ENCODE data around the gene KIAA0513.
"Not testable (repeated sequence)": the region's sequence is repeated elsewhere in the genome, so short reads cannot be mapped to it uniquely, and the experiment has no call there.

KIAA0513 gene

DNA sequence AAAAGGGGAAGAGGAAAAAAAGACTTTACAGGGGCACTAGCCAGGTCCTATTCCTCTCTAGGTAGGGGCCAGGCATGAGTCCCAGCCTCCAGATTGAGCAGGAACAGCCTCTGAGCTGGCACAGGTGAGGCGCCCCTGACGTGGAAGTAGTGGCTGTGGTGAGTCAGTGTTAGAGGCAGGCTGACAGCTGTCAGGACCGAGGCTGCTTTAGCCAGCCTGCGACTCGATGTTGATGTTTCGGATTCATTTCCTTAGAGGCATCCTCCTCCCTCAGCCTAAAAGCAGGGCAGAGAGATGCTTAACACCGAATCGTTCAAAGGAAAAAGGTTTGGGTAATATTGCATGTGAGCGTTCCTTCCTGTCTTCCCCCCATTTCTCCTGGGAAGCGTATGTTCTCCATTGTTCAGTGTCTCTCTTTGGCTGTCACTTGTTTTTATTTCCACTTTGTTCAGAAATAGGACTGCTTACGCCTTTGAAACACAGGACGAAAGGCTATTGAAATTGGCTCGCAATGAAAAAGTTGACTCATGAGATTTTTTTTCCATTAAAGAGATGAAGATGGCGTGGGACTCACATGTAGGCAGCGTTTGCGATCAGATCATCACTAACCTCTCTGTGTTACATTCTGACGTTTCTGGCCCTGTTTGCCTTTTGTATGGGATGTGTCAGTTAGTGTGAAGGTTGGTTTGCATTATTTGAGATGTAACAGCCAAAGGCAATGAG is 1.3 kb downstream of the KIAA0513 start:
- peak; percentile 67 to 68 for DNase-seq (ENCODE audit: low read depth in 2 of 2)

DNA sequence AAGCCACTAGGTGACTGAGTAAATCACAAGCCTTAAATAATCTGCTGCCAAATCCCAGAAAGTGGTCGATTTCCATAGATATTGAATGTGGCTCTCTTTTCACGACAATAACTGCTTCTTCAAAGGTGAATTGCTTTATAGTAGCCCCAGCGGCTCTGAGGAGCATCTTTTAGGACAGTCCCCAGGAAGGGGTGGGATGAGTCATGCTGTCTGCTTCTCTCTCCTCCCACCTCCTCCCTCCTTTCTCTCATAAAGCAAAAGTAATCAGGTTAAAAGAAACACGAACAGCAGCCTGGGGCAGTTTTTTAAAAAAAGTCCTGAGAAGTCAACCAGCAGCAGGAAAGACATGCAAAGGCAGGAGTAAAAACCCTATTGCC is 1.8 kb downstream of the KIAA0513 start:
- peak; percentile 51 to 58 for DNase-seq (ENCODE audit: low read depth in 2 of 2)

DNA sequence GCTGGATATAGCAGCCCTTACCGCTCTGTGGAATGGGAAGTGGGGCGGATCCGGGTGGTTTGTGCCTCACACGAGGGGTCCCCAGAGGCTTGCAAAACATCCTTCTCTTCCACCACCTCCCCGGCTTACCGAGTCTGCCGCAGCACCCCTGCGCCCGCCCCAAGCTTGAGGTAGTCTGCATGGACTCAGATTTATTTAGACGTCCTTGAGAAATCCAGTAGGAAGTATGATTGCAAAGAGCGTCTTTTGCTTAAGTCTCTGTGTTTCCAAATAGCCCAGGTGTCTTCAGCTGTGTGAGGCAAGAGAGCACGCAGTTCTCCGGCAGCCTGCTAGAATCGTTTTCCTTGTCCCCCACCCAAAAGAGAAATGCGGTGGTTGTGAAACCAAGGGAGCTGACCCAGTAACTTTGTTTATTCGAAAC is 2.4 kb downstream of the KIAA0513 start:
- no peak for DNase-seq (ENCODE audit: low read depth in 2 of 2)

DNA sequence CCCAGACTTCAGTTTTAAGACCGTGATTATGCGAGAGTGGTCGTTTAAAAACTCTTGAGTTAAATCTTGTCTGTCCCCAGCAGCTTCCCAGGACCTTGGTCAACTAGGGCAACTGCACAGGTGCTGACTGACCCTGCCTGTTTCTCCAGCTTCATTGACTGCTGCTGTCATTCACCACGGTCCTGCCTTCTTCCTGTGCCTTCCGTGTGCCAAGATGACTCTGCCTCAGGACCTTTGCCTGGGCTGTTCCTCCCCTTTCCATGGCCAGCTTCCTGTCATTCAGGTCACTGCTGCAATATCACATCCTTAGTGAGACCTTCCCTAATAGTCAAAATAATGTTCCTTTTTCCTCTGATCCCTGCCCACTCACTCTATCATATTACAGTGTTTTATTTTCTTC is 3.9 kb downstream of the KIAA0513 start:
- DNase-seq (ENCODE audit: low read depth in 2 of 2): no peak

DNA sequence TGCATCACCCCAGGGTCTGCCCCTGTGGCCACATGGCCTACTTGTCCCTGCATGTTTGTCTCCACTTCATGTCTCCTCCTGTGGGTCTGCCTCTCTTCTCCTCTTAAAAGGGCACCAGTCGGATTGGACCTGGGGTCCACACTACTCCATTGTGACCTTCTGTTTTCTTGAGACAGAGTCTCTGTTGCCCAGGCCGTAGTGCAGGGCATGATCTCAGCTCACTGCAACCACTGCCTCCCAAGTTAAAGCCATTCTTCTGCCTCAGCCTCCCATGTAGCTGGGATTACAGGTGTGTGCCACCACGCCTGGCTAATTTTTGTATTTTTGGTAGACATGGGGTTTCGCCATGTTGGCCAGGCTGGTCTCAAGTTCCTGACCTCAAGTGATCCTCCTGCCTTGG is 4.6 kb downstream of the KIAA0513 start:
- DNase-seq (ENCODE audit: low read depth in 2 of 2): not testable (repeated sequence)

DNA sequence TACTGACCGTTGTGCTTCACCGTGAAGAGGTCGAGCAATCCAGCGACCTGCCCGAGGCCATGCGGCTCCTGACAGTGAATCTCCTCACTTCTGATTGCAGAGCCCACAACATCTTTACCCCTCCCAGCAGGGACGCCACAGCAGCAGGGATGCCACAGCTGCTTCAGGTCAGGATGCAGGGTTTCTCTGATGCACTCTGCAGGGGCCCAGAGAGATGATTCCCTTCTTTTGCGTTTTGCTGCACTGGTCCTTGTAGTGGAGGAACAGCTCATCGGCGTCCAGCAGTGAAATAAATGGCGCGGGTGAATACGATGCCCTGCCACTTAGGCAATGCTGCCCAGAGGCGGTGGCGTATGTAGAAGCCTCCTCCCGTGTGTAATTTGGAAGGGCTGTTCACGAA is 5.6 kb downstream of the KIAA0513 start:
- DNase-seq (ENCODE audit: low read depth in 2 of 2): no peak

DNA sequence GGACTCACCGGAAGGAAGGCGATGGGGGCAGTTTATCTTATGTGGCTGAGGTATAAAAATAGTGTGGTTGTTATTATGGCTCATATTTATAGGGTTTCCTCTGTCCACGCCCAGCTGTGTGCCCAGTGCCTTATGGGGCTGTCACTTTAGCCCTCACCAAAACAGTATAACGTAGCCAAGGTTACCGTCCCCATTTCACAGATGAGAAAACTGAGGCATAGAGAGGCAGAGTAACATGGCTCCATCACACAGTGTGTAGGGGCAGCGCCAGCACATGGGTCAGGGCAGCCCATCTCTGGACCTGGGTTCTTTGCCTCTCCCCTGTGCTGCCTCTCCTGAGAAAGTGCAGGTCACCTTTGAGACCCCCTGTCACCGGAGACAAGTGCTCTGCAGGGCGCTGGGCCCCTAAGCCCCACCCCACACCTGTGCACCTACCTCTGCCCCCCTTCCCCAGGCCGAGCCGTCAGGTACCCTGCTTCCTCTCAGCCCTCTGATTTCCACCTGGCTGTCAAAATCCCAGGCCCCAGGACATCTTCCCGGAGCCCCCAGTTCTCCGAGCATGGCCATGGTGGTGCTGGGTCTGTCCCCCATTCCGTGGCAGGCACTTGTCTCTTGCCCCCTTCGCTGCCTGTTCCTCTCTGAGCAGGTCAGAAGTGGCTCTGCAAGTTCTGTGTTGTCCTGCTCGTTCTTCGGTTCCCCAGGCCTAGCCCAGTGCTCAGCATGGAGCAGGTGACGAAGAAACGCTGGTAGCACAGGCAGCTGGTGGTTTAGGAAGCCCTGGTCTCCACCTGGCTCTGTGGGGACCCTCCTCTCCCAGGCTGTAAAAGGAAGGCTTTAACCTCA is 7.2 kb downstream of the KIAA0513 start:
- no peak for DNase-seq (ENCODE audit: low read depth in 2 of 2)

DNA sequence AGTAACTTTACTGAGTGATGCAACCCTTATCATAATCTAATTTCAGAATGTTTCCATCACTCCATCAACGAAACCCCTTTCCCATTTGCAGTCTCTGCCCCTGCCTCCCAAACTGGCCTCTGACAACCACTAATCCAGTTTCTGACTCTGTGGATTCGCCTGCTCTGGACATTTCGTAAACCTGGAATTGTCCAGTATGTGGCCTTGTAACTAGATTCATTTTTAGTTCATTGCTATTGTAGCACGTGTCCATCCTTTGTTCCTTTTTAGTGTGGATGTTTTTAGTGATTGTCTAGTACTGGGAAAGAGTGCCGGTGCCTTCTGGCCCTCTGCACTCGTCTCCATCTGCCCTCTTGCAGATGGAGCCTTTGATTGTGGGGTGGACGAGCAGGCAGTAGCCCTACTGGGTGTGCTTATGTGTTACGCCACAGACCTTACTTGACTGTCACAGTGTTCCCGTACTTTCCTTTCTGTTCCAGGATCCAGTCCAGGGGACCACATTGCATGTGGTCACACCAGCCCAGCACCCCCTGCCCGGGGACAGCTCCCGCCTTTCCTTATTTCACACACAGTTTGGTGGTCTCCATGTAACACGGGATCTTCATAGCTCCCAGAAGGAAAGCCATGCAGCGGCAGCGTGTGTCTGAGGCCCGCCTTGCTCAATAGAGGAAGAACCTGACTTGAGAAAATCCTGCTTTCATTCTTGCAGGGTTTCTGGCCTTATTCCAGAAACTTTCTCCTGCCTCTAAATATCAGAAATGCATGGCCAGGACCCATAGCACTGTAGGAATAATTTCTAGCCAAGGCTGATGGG is 8.8 kb downstream of the KIAA0513 start:
- DNase-seq (ENCODE audit: low read depth in 2 of 2): no peak

DNA sequence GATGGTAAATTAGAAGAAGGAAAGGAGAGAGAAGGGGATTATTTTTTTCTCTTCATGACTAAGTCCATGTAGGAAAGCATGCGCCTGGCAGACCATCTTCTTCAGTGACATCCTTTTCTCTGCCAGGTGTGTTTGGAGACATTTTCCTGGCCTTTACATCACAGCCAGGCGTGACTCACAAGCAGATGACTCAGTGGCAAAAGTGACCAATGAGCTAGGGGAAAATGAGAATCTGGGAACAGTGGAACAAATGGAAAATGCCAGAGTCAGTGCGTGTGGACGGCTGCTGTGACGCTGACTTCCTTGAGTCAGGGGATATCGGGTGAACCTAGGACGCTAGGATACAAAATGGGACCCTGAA is 9.4 kb downstream of the KIAA0513 start:
- no peak for DNase-seq (ENCODE audit: low read depth in 2 of 2)

DNA sequence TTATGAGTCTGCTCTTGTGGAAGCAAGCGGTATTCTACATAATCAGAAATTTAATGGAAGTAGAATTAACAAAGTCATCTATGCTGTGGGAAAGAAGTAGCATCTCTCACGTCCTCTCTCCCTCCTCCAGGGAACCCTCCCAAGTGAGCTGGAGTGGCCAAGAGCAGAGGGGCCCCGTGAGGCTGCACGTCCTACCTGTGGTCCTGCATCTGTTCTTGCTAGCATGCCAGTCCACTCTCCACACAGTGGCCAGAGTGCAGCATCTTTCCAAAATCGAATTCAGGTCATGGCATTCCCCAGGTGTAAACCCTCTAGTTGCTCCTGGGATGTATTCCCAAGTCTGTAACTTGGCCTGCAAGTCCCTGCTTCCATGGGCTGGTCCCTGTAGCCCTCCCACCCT is 10.1 kb downstream of the KIAA0513 start:
- no peak for DNase-seq (ENCODE audit: low read depth in 2 of 2)

DNA sequence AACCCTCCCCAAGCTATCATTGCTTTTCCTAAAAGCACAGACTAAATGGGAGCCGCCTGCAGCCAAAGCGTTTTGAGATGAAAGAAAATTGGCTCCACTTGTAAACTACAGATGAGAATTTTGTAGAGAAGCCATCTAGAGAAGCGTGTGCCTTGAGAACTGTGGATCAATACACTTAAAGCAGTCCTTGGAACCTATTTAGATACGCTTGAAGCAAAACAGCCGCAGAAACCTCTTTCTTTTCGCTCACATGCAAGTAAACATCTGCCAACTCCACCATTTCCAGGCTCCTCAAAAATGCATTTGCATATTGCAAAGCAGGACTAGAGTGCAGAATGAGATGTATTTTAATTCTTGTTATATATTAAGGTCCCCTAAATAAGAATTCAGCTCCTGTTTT is 13.1 kb downstream of the KIAA0513 start:
- no peak for DNase-seq (ENCODE audit: low read depth in 2 of 2)

DNA sequence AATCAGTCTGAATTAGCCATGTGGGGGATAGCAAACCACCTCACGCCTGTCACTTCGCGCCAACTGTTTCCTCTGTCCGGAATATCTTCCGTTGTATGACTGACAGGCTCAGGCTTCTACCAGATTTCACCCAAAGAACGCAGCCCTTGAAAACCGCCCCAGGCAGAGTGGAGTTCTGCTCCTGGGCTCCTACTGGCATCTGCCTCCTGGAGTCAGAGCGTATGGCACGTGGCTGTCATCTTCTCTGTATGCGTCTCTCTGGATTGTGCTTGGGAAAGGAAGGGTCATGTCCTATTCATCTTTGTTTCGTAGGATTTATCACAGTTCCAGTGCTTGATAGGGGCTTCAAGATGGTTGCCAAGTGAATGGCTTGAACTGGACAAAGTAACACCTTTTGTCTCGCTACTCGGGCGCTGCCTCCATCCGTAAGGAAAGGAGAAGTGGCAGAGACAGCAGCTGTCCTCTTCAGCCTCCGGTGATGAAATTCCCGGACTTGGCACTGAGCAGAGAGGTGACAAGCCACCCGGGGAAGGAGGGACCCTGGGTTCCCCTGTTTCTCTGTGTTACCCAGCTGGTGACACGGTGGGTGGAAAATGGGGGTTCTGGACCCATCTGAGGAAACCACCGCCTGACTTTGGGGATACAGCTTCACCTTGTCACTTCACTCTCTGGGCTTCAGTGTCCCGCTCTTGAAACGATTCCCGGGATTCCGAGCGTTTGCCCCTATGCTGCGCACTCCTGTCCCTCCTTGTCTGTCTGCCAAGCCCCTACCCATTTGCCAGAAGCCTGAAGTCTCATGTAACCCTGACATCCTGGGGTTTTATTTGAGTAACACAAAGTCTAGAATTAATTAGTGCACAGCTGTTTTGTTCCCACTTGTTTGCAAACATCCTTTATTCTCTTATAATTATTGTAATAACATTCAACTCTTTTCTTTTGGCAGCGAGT is 13.9 kb downstream of the KIAA0513 start:
- no peak for DNase-seq (ENCODE audit: low read depth in 2 of 2)

DNA sequence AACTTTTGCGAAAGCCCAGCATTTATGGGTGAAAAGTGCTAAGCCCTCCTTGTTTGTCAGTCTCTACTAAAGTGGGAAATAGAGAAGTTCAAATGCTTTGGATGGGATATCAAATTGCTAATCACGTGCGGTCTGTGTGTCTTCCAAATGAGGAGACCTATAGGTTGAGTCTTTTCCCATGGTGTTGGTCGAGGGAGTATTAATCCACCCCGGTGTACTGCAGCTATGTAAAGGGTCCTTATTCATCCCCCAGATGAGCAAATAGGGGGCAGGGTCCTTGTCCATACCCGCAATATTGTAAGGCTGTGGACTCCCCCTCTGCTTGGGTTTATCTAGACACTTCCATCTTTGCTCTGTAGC is 14.6 kb downstream of the KIAA0513 start:
- DNase-seq (ENCODE audit: low read depth in 2 of 2): no peak

DNA sequence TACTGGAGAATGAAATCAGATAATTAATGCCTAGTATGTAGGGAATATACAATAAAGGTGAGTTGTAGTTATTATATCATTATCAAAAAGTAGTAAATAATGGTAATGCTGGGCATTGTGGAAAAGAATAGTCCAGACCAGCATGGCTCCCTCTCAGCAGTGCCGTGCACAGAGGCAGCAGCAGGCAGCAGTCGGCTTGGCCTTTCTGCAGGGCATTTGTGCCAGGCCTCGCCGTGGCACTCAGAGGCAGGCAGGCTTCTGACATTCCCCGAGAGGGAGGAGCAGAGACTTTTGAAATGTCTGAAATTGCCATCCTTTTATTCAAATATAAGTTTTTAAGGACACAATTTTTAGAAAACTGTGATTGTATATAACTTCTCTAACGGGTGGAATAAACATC is 15.0 kb downstream of the KIAA0513 start:
- DNase-seq (ENCODE audit: low read depth in 2 of 2): no peak

DNA sequence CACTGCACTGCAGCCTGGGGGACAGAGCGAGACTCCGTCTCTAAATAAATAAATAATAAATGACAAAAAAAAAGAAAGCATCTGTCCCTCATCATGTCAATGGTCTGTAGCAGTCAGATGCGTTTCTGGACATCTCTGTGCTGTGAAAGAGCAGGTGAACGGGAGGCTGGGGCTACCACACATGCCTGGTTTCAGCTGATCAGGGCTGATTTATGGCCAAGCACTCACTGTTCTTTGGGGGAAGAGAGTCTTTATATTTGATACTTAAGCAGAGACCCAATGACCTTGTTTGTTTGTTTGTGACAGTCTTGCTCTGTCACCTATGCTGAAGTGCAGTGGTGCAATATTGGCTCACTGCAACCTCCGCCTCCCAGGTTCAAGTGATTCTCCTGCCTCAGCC is 17.5 kb downstream of the KIAA0513 start:
- DNase-seq (ENCODE audit: low read depth in 2 of 2): no peak

DNA sequence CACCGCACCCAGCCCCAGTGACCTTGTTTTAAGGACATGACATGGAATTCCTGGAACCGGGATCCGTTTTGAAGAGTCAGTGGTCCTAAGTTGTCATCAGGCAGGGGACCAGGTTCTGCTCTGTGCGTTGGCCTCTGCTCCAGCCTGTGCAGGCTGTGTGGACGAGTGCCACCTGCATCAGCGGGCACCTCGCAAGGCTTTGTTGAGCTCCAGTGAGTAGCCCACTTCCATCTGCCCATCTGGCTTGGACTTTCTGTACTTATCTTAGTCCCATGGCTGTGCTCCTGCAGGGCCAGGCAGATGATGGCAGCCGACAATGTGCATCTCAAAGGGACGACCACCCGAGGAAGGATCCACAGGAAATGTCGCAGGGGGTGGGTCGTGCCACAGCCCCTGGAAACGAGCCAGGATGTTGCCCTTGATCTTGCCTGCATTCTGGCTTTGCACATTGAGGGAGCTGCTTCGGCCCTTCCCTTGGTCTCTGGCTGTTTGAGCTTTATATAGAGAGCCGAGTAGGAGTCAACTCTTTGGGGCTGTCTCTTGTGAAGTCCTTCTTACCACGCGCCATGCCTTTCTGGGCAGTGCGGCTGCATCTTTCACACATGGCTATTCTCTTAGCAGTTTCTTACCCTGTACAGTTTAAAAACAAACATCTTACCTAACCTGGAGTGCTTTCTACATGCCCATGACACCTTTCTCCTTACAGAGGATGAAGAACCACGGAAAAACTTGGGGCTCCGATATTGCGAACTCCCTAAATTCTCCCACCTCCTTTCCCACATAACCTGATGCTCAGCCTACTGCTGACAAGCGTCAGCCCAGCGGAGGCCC is 18.3 kb downstream of the KIAA0513 start:
- DNase-seq (ENCODE audit: low read depth in 2 of 2): no peak

DNA sequence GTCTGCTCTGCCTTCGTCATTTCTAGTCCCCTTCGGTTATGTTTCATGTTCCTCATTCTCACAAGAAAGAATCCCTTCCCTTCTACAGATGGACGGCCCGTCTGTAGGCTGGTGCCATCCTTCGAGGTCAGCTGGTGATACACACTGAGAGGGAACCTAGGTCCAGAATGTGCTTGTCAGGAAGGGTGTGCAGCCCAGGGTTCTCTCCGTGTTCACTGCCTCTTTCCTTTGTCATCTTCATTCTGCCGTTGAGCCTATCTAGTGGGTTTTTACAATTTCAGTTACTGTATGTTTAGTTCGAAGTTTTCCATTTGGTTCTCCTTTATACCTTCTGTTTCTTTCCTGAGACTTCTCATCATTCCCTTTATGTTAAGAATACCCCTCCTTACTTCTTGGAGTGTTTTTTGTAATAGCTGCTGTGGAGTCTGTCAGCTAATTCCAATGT is 18.9 kb downstream of the KIAA0513 start:
- DNase-seq (ENCODE audit: low read depth in 2 of 2): no peak

DNA sequence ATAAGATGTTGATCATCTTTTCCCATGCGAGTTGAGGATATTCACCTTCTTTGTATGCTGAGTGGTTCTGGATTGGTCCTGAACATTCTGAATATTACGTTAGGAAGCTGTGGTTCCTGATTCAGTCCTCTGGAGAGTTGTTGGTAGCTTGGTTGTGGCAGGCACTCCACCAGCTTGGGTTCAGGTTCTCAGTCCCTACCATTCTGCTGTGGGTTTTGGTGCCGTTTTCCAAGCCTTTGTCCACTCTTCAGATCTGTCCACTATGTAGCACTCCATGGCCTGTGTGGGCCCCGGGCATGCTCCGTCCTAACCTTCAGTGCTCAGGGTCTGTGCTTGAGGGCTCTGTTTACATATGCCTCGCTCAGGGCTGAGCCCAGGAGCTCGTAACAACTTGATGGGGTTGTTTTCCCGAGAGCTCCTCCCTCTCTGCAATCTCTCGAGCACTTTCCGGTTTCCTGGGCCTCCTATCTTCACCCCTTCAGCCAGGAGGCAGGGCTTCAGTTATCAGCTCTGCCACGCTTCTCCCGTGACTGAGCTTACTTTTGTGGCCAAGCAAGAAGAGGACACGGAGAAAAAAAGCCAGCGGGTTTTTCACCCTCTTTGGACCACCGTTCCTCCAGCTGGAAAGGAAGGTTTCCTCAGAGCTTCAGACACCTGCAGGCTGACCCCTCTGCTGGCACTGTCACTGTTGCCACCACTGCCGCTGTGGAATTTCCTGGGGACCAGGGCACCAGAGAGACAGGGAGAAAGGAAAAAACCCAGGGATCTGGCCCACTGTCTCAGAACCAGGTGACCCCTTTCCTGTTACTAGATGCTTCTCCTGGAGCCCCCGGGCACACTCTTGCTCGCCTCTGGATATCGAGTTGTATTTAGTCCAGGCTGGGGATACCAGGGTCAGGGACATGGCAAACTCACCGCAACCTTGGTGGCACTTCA is 19.6 kb downstream of the KIAA0513 start:
- no peak for DNase-seq (ENCODE audit: low read depth in 2 of 2)

DNA sequence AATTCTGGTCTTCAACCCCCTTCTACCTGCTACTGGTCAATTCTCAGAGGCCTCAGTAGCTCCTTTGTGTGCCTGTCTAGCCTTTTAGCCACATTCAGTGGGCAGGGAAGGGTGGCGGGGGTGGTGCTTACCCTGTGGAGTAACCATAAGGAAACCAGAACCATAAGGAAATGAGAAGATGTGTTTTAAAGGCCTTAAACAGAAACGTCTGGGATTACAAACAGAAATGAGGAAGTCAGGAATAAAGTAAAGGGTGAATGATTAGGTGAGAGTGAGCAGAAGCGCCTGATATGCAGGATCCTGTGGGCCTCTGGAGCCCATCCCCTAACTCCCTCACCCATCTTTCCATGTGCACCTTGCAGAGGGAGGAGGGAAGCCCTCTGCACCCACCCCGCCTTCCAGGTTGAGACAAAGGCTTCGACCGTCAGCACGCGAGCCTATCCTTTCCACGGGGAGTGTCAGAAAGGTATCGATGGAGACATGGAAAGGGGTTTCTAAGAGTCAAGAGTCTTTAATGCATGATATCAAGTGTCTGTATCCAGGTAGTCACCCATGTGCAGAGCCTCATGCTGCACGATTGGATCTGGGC is 20.4 kb downstream of the KIAA0513 start:
- no peak for DNase-seq (ENCODE audit: low read depth in 2 of 2)

All from stimulated activated CD8-positive, alpha-beta memory T cell treated with anti-CD3 and anti-CD28 coated beads, Interleukin-7, amount 100 ng/mL, for 4 hours (primary cell).